ENCODE results near the gene SGMS2.

- TF ChIP-seq ZNF691 (CRISPR knock-in tag; IDR thresholded peaks at IDR 0.05; ENCODE audit: borderline replicate concordance, low read depth): no peak
- TF ChIP-seq ZNF562 (CRISPR knock-in tag; IDR thresholded peaks at IDR 0.05; ENCODE audit: borderline replicate concordance): no peak
- no peak for TF ChIP-seq ATF2 (CRISPR knock-in tag; IDR thresholded peaks at IDR 0.05)
- TF ChIP-seq PCBP1 (IDR thresholded peaks at IDR 0.05; ENCODE audit: borderline replicate concordance, low read depth, low read length): no peak
Measured at GRCh38 chr4:107834241-107834794, 9.6 kb downstream of the SGMS2 start.
